Brain microvascular endothelial cell (primary cell): ENCODE data around the gene CADM1.

Source experiments
- DNase-seq: peaks from one replicate; pipeline ENCODE4 v3.0.0-alpha.2; 2020
- H3K27ac ChIP-seq: fragments of 250-450 bp; sonication (Bioruptor Pico); 2 replicates; pipeline ENCODE4 v1.5.1; 2020; ENCODE audit warnings: mild to moderate bottlenecking, moderate library complexity
- H3K27me3 ChIP-seq: fragments of 250-450 bp; sonication (Bioruptor Pico); replicated peaks from 2 replicates; pipeline ENCODE4 v1.5.1; 2020; ENCODE audit warnings: mild to moderate bottlenecking
- H3K36me3 ChIP-seq: fragments of 250-450 bp; sonication (Bioruptor Pico); replicated peaks from 2 replicates; pipeline ENCODE4 v1.5.1; 2020; ENCODE audit warnings: mild to moderate bottlenecking
- H3K4me3 ChIP-seq: 2 replicates; pipeline ENCODE4 v1.5.1; 2011; ENCODE audit warnings: low read depth, mild to moderate bottlenecking, control low read depth, low read length, moderate library complexity
- CTCF ChIP-seq: IDR thresholded peaks from 2 replicates; pipeline ENCODE4 v1.5.1; 2011; ENCODE audit warnings: low read depth, mild to moderate bottlenecking, moderate library complexity, low read length, control low read depth, inconsistent platforms; ENCODE audit errors: missing control alignments
- in situ Hi-C: cut with HindIII; loops from 2 replicates; pipeline ENCODE4 v1.10.0; 2017; ENCODE audit warnings: low sequenced_read_pairs, low pct_ligation_motif_present

The CADM1 gene

DNA sequence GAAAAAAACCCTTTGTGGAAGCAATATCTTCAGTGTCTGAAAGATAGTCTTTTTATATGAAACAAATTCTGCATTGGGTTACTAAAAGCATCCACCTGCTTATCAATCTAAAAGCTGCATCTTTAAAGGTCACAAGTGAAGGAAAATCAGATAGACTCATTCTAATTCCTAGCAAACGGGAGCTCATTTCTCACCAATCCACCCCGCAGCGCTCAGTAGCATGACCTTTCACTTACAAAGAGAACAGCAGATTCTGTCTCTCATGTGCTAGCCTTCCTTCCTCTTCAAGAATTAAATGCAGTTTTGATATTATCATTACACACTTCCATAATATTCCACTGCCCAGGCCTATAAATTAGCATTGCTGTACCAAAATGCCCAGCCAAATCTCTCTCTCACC, 212.9 kb downstream of the CADM1 start:
- no peak overlapping the region for H3K27ac ChIP-seq
- in situ Hi-C loops = no loop called here
- no peak for TF ChIP-seq CTCF
- no peak for DNase-seq
- H3K36me3 ChIP-seq = no peaks in the 10 kb centered on the region
- no peak overlapping the region for H3K4me3 ChIP-seq
- no peaks in the 10 kb centered on the region for H3K27me3 ChIP-seq

DNA sequence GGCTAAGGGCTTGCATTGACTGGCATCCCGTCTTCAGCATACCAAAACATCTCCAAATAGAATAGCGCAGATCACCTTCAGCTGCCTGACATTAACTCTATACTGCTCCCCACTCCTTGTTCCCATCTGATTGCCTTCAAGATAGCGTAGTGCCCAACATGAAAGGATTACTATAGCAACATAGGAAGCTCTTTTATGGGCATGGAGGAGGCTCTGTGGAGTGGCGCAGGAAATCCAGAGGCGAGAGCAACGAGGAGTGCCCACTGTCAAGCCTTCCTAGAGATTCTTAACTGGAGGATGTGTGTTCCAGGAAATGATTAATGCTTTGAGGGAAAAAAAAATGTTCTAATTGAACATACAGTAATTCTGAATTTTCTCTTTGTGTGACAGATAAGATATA, 213.3 kb downstream of the CADM1 start:
- Histone ChIP-seq H3K4me3 (no peak overlapping the region), H3K36me3 (no peaks in the 10 kb centered on the region), H3K27ac (no peak overlapping the region), H3K27me3 (no peaks in the 10 kb centered on the region)
- in situ Hi-C loops = no loop called here
- DNase-seq = no peak
- TF ChIP-seq CTCF = no peak

- in situ Hi-C loops = no loop called here
- Histone ChIP-seq H3K27me3 (no peaks in the 10 kb centered on the region), H3K4me3 (no peak overlapping the region), H3K36me3 (no peaks in the 10 kb centered on the region), H3K27ac (no peak overlapping the region)
- TF ChIP-seq CTCF = no peak
- DNase-seq = no peak
Measured at GRCh38 chr11:115290479-115290878, 213.7 kb downstream of the CADM1 start.

DNA sequence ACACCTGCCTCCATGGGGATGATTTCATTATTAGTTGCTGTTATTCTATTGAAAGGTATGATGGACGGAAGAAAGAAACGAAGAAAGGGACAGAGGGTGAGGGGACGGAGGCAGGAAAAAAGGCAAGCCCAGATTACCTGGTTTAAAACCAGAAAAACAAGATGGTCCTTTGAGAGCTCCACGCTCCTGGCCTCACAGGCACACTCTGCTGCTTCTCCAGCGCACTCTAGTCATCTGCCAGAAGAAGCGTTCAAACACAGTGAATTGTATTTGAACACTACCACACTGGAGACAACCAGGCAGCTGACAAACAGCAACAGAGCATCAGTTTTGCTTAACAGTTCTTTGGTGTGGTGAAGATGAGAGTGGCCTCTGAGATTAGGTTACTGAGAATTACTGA, 216.9 kb downstream of the CADM1 start:
- no peak overlapping the region for H3K4me3 ChIP-seq
- no peaks in the 10 kb centered on the region for H3K27me3 ChIP-seq
- no peak for TF ChIP-seq CTCF
- in situ Hi-C loops = no loop called here
- no peaks in the 10 kb centered on the region for H3K36me3 ChIP-seq
- no peak overlapping the region for H3K27ac ChIP-seq
- DNase-seq = no peak

GRCh38 chr11:115286614-115287013, 217.6 kb downstream of the CADM1 start:
- Histone ChIP-seq H3K36me3 (no peaks in the 10 kb centered on the region), H3K27me3 (no peaks in the 10 kb centered on the region), H3K4me3 (no peak overlapping the region), H3K27ac (no peak overlapping the region)
- no peak for DNase-seq
- in situ Hi-C loops = no loop called here
- no peak for TF ChIP-seq CTCF

DNA sequence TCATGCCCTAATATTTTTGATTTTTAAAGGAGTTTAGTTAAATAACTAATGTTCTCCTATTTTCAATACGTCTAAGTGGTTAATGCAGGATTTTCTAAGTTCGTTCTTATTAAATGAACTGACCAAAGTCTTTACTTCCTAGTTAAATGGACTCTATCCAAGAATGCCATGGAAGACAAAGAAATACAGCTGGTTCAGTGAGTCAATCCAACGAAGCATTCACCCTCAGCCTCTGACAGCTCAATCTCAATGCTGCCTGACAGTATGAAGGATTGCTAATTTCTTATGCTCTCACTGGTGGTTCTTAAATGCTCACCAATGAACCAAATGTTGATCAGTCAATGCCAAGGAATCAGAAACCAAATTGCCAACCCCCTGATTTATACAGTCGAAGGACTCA, 219.4 kb downstream of the CADM1 start:
- no peak overlapping the region for H3K4me3 ChIP-seq
- no peaks in the 10 kb centered on the region for H3K27me3 ChIP-seq
- H3K36me3 ChIP-seq = no peaks in the 10 kb centered on the region
- TF ChIP-seq CTCF = no peak
- no peak overlapping the region for H3K27ac ChIP-seq
- in situ Hi-C loops = no loop called here
- no peak for DNase-seq
